ENCODE measurements around the gene DLG2.

DNA sequence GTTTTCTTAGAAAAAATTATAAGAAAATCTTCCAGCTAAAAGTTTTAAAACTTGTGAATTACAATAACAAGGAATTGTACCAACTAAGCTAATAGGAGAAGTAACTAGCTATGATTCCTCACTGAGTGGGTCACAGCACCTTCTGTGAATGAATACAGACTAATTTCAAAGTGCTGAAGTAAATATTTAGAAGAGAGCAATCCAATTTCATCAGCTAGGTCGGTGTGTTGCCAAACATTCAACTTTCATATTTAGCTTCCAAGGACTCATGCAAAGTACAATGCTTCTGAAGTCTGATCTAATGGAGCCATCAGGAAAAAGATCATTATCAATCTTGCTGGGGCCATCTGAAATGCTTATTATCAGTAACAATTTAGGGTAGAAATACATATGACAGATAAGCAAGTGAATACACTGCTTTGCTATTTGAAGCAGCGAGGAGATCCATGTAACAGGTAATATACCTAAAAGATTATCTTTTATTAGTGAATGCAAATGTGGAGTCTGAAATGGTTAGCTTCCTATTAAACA is 1590.4 kb downstream of the DLG2 start:
- TF ChIP-seq CTCF (IDR thresholded peaks at IDR 0.05; ENCODE audit: low read depth, low read length, poor library complexity, severe bottlenecking) (no peak), EZH2phosphoT487 (IDR thresholded peaks at IDR 0.05; ENCODE audit: borderline replicate concordance, low read length) (no peak)

Data from DOHH2 (cell line).